AG10803 (cell line): ENCODE results near the gene CNOT1.
A peak's percentile ranks its signal among the peaks of the same experiment; 100 is the strongest.
"Not testable (repeated sequence)": the region's sequence is repeated elsewhere in the genome, so short reads cannot be mapped to it uniquely, and the experiment has no call there.

Source experiments
- DNase-seq: peaks from one replicate; pipeline ENCODE4 v3.0.0; 2010; ENCODE audit warnings: low read depth
- H3K4me3 ChIP-seq: 2 replicates; pipeline ENCODE4 v1.5.1; 2011; ENCODE audit warnings: mild to moderate bottlenecking, low read length, control low read depth
- CTCF ChIP-seq: conservative IDR thresholded peaks from 2 replicates; pipeline ENCODE4 v1.5.1; 2011; ENCODE audit warnings: mild to moderate bottlenecking, low read length, control low read depth, inconsistent platforms

The CNOT1 gene

GRCh38 chr16:58495521-58496331 is 133.9 kb downstream of the CNOT1 start:
- DNase-seq, result no peak
- TF ChIP-seq CTCF, result no peak
- peak overlapping the region; percentile 22 for H3K4me3 ChIP-seq

GRCh38 chr16:58494981-58495520 is 134.6 kb downstream of the CNOT1 start:
- H3K4me3 ChIP-seq, result peak overlapping the region; percentile 22
- TF ChIP-seq CTCF, result peak; percentile 61
- peak; percentile 89 for DNase-seq

GRCh38 chr16:58493756-58494431 is 135.7 kb downstream of the CNOT1 start:
- no peak overlapping the region for H3K4me3 ChIP-seq
- no peak for DNase-seq
- no peak for TF ChIP-seq CTCF

- H3K4me3 ChIP-seq, result no peak overlapping the region
- TF ChIP-seq CTCF, result no peak
- DNase-seq, result no peak
Observed at GRCh38 chr16:58492735-58493134, 136.9 kb downstream of the CNOT1 start.

- H3K4me3 ChIP-seq, result no peak overlapping the region
- TF ChIP-seq CTCF, result no peak
- DNase-seq, result no peak
Observed at GRCh38 chr16:58492066-58492465, 137.6 kb downstream of the CNOT1 start.

GRCh38 chr16:58490539-58490938 is 139.1 kb downstream of the CNOT1 start:
- not testable (repeated sequence) for DNase-seq

GRCh38 chr16:58490065-58490464 is 139.6 kb downstream of the CNOT1 start:
- no peak overlapping the region for H3K4me3 ChIP-seq
- TF ChIP-seq CTCF, result no peak
- no peak for DNase-seq

More at GRCh38 chr16:58490539-58490938, 139.1 kb downstream of the CNOT1 start:
- not testable (repeated sequence) for H3K4me3 ChIP-seq
